ENCODE data around the gene TRAF1. TPM values are rescaled to one million over a fixed set of nuclear protein-coding genes. Genes with fewer than 3 reads are reported as not detected.

The TRAF1 gene
- total and polyA plus RNA-seq, 2 of the 13 experiments (the other 11 are each of a cell fraction or from before 2014, with no cell fraction given), result 0.44 to 1.0 TPM

GRCh38 chr9:120877276-120878034, 49.1 kb downstream of the TRAF1 start (continued):
- TF ChIP-seq, protein P1, sequence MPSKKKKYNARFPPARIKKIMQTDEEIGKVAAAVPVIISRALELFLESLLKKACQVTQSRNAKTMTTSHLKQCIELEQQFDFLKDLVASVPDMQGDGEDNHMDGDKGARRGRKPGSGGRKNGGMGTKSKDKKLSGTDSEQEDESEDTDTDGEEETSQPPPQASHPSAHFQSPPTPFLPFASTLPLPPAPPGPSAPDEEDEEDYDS (CRISPR knock-in tag; IDR thresholded peaks at IDR 0.05), result peak; percentile 39; the same call in 1 of the 2 replicates
- TF ChIP-seq ZNF800 (CRISPR knock-in tag; IDR thresholded peaks at IDR 0.05) (peak; percentile 98), ZNF317 (CRISPR knock-in tag; IDR thresholded peaks at IDR 0.05) (no peak), MTA1 (CRISPR knock-in tag; IDR thresholded peaks at IDR 0.05; ENCODE audit: borderline replicate concordance) (peak; percentile 85), ZBTB21 (CRISPR knock-in tag; IDR thresholded peaks at IDR 0.05) (no peak), HINFP (CRISPR knock-in tag; IDR thresholded peaks at IDR 0.05; ENCODE audit: low read depth) (no peak; the same call in 1 of the 2 replicates), ARID3A (IDR thresholded peaks at IDR 0.05; ENCODE audit: low read depth, low read length) (no peak), HNRNPH1 (optimal IDR thresholded peaks at IDR 0.05; ENCODE audit: low read depth, low read length) (no peak), PAF1 (CRISPR knock-in tag; IDR thresholded peaks at IDR 0.05) (no peak), TFE3 (CRISPR knock-in tag; IDR thresholded peaks at IDR 0.05) (no peak), MYC (CRISPR knock-in tag; IDR thresholded peaks at IDR 0.05; ENCODE audit: borderline replicate concordance) (peak; percentile 79), BRCA1 (CRISPR knock-in tag; IDR thresholded peaks at IDR 0.05) (no peak), ZFP82 (CRISPR knock-in tag; IDR thresholded peaks at IDR 0.05; ENCODE audit: borderline replicate concordance) (no peak), ZFP41 (CRISPR knock-in tag; IDR thresholded peaks at IDR 0.05; ENCODE audit: borderline replicate concordance) (no peak), STAT6 (CRISPR knock-in tag; IDR thresholded peaks at IDR 0.05; ENCODE audit: borderline replicate concordance) (no peak), PAX8 (CRISPR knock-in tag; IDR thresholded peaks at IDR 0.05; ENCODE audit: borderline replicate concordance) (0 out of 2 replicates have a peak, but pooled peaks have one; percentile 43), ZNF569 (CRISPR knock-in tag; IDR thresholded peaks at IDR 0.05; ENCODE audit: borderline replicate concordance) (no peak)
- TF ChIP-seq, protein P2, sequence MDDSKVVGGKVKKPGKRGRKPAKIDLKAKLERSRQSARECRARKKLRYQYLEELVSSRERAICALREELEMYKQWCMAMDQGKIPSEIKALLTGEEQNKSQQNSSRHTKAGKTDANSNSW (CRISPR knock-in tag; IDR thresholded peaks at IDR 0.05; ENCODE audit: borderline replicate concordance), result no peak

Measured in HepG2 (cell line).